ENCODE results near the gene SIDT2.
"Not testable (repeated sequence)": the region's sequence is repeated elsewhere in the genome, so short reads cannot be mapped to it uniquely, and the experiment has no call there.

SIDT2 gene

DNA sequence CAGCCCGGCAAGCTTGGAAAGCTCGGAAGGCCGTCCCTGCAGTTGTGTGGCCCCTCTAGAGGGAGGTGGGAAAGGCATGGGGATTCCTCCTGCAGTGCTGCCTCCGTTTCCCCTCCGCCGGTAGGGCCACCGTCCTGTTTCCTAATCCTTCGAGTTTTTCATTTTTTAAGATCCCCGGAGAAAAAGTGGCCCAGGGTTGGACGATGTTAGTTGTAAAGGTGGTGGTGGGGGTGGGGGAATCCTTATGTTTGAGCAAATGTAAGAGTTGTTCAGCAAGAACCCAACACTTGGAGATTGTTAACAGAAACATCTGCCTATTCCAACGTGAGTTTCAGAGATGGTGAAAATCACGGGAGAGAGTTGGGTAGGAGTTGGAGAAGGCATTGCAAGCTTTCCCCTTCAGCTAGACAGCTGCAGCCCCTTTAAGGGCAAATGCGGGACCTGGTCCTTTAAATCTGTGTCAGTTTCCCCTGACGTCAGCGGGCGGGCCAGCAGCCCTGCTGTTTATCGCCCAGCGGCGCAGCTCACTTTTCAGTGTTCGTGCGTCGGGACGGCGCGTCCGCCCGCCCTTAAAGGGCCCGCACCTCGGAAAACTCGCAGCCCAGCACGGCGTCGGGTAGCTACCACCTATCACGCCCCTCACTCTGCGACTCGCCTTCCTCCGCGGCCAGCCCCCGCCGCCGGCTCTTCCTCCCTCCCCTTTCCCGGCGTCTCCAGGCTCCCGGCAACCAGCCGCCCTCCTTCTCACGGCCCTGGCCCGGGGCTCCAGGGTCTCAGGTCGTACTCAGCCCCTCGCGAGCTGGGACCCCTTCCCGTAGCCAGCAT is at the start of gene SIDT2:
Gene SIDT2 (plus strand): TSS at position 534 of the 825 bp plus-strand sequence. CDS start 521 bp downstream, outside the sequence.
- DNase-seq (ENCODE audit: low spot score) = peak; percentile 92

DNA sequence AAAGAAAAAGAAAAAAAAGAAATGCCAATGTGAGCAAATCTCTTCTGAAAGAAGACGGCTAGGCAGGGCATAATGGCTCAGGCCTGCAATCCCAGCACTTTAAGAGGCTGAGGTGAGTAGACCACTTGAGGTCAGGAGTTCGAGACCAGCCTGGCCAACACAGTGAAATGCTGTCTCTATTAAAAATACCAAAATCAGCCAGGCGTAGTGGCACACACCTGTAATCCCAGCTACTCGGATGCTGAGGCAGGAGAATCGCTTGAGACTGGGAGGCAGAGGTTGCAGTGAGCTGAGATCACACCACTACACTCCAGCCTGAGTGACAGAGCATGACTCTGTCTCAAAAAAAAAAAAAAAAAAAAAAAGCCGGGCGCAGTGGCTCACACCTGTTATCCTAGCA is 48.1 kb upstream of the SIDT2 start:
- not testable (repeated sequence) for DNase-seq (ENCODE audit: low spot score)

DNA sequence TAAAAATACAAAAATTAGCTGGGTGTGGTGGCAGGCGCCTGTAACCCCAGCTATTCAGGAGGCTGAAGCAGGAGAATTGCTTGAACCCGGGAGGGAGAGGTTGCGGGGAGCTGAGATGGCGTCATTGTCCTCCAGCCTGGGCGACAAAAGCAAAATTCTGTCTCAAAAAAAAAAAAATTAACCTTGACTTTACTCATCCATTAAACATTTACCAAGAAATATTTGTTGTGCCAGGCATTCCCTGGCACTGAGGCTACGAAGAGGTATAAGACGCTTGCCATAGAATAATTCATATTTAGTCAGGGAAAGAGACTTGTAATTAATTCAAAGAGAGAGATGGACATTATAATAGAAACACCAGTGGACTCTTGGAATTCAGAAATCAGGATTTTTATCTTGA is 47.7 kb upstream of the SIDT2 start:
- no peak for DNase-seq (ENCODE audit: low spot score)

DNA sequence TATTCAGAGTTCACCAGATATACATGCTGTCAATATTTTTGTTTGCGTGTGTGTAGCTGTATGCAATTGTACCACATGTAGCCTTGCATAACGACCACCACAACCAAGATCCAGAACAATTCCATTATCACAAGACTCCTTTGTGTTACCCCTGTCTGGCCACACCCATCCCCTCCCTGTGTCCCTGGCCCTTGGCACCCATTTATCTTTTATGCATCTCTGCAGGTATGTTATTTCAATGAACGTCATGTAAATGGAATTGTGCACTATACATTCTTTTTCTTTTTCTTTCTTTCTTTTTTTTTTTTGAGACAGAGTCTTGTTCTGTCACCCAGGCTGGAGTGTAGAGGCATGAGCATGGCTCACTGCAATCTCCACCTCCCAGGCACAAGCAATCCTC is 44.1 kb upstream of the SIDT2 start:
- no peak for DNase-seq (ENCODE audit: low spot score)

DNA sequence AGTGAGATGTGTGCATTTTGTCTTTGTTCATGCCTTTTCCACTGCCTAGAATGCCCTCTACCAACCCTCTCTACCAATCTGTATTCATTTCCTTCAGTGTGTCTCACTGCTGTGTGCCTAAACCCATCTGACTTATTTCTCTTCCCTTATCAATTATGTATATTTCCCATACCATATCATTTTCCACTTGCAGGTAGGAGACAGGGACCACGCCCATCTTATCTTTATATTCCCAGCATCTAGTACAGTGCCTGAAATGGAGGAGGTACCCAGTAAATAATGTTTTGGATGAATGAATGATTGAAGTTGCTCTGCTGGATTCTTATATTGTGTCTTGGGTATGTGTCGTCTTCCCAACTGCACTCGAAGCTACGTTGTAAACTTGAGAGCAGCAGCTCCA is 43.6 kb upstream of the SIDT2 start:
- DNase-seq (ENCODE audit: low spot score) = not testable (repeated sequence)

DNA sequence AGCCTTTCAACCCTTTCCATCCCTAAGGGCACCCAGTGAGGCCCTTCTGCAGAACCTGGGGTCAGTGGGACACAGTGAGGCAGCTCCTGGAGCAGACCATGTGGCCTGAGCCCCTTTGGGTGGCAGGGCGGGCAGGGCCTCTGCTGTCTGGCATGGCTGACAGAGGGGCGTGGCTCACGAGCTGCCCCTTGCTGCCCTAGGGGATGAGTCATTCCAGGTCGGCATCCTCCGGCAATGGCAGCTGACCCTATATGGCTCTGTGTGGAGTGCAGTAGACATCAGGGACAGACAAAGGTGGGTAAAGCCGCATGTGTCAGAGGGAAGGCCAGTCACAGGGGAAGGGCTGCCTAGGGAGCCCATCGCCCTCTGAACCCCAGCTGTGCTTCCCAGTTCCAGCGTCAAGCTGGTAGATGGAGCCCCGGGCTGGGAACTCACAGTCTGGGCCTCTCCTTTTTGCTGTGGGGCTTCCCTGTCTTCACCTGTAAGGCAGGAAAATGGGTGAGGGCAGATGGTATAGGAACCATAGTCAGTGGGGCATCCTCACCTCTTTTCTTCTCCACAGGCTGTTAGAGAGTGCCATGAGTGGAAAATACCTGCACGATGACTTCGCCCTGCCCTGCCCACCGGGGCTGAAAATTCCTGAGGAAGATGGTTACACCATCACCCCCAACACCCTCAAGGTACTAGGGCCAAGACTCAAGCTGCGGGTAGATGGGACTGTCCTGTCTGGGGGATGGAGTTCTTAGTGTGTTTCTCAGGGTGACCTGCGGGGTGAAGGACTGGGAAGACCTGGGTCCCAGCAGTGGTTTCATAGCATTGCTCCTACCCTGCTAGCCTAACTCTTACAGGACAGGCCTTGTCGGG is 41.1 kb upstream of the SIDT2 start:
- not testable (repeated sequence) for DNase-seq (ENCODE audit: low spot score)

DNA sequence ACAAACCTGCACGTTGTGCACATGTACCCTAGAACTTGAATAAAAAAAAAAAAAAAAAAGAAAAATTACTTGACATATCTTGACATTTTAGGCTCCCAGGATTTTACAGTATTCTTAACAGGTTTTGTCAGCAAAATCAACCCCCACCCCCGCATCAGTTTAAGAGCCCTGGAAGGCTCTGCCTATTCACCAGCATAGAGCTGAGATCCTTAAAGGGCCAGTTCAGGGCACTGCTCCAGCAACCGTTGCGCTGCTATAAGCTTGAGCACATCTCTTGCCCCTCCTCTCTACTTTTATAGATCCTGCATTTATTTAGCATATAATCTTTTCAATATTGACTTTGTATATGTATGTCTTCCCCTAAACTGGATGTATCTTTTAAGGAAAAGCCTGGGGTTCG is 35.2 kb upstream of the SIDT2 start:
- peak; percentile 54 for DNase-seq (ENCODE audit: low spot score)

DNA sequence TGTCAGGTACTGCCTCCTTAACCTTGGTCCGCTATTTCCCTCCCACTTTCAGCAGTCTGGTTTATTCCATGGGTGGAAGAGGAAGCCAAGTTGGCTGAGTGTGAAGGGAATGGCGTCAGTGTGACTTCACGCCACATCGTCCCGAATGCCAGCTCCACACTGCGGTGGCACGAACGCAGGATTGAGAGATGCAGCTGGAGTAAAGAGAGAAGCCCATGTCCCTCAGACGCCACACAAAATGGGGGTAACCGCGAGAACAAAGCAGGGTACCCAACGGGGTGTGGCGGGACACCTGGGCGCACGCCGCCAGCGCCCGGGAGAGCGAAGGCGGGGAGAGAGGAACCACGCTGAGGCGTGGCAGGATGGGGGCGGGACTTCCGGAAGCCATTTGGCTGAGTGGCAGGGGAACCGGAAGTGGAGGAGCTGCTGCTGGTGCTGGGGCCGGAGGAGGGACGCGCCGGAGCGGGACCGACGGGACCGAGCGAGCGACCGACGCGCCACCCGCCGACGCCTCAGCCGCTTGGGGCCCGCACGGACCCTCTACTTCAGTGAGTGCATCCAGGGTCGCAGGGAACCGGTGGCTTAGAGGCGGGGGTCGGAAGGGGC is 34.6 kb upstream of the SIDT2 start, which contains the start of gene PAFAH1B2:
Gene PAFAH1B2 (plus strand): TSS at position 417 of the 606 bp plus-strand sequence. CDS start 8,161 bp downstream, outside the sequence.
- DNase-seq (ENCODE audit: low spot score) = peak; percentile 94

DNA sequence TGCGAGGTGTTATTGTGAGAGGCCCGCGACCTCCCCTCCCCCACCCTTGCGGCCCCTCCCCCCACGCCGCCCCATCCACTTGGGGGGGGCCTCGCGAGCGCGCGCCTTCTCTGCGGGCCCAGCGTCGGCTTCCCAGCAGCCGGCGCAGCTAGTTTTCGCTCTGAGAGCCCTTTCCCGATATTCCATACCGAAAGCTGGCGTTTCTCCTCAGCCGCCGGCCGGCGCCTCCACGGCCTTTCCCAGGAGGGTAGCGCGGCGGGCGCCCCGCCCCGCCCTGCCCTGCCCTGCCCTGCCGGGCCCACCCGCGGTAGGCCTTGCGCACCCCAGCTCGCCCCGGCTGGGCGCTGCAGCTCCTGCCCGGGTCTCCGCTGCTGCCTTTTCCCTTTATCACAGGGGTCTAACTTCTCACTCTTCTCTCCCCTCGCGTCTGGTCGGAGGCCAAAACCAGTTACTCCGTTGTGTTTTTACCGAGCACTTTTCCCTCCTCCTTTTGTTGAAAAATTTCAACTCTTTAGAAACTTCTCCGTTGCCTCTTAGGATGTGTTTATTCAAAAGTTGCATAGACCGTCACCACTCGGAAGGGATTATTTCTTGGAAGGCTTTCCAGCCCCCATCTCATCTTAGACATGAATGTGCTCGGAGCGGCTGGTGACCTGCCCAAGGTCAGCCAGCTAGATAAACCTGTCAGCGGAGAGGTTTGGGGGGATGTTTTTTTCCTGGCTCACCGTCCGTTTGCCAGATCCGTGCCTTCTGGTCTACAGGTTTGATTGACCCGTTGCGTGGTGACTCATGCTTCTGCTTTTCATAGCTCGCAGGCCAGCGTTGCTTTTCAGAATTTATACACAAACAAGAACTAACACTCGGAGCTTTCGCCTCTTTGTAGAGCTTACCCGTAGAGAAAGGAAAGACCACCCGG is 33.8 kb upstream of the SIDT2 start:
- DNase-seq (ENCODE audit: low spot score) = peak; percentile 56

DNA sequence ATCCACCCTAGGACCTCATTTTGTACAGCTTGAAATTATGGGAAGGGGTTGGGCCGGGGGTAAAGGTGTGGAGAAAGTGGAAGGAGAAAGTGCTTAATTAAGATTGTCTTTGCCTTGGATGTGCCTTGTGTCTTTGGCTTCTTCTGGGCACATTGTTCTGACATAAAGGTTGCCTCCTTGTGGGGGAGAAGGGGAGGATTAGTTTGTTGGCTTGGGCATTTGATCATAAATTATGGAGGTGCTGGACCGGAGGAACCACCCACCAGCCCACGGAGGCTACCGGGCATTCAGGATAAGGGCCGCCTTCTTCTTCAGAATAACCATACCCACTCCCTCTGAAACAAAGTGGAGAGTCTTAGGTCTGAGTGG is 33.2 kb upstream of the SIDT2 start:
- DNase-seq (ENCODE audit: low spot score) = peak; percentile 34

DNA sequence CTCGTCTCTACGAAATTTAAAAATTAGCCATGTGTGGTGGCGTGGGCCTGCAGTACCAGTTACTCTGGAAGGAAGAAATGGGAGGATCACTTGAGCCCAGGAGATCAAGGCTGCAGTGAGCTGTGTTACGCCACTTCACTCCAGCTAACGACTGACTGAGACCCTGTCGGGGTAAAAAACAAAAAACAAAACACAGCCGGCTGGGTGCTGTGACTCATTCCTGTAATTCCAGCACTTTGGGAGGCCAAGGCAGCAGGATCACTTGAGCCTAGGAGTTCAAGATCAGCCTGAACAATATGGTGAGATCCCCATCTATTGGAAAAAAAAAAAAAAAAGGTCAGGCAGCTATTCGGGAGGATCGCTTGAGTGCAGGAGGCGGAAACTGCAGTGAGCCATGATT is 32.0 kb upstream of the SIDT2 start:
- no peak for DNase-seq (ENCODE audit: low spot score)

DNA sequence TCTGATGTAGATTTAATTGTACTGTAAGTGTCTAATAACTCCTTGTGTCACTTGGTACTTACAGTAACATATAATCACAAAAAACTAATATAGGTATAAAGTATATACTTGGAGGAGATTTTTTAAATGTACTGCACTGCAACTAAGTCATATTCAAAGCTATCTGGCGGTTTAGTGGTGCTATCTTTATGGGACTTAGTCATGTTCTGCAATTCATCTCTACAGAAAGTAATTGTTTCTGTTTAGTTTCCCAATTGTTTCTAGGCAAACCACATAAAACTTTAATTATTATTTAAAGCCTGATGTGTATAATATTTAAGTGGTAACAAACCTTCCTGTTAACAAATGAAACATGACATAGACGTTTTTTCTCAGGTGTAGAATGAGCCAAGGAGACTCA is 26.5 kb upstream of the SIDT2 start:
- no peak for DNase-seq (ENCODE audit: low spot score)

DNA sequence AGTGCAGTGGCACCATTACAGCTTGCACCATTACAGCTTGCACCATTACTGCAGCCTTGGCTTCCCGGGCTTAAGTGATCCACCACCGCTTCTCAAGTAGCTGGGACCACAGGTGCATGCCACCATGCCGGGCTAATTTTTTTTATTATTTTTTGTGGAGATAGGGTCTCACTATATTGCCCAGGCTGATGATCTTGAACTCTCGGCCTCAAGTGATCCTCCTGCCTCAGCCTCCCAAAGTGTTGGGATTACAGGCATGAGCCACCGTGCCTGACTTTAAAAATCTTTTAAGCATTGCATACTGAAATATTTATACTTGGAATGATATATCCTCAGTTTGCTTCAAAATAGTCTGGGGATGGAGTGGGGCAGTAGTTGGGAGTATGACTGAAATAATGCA is 24.1 kb upstream of the SIDT2 start:
- DNase-seq (ENCODE audit: low spot score) = no peak

DNA sequence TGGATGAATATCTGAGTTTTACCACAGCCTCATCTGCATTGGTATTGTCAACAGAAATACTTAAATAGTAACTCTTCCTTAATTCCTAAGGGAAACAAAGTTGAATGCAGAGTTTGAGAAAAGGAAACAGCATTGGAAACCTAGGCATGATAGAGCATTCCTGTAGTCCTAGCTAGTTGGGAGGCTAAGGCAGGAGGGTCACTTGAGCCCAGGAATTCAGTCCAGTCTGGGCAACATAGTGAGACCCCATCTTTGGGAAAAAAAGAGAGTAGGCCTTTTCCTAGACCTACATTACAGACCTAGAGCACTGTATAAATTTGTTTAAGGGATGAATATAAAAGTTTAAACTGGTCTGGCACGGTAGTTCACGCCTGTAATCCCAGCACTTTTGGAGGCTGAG is 21.0 kb upstream of the SIDT2 start:
- DNase-seq (ENCODE audit: low spot score) = no peak

DNA sequence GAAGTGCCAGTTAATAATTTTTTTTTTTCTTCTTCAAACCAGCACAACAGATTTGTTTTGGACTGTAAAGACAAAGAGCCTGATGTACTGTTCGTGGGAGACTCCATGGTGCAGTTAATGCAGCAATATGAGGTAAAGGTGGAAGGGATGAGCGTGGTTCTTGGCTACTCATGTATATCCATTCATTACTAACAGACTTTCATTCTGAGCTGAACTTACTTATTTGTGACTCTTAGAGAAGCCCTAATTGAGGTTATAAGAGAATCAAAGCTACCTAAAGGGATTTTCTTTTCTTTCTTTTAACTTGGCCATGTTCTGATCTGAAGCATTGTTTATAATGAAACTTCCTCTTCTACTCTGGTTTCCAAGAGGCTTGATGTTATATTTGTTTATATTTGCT is 18.7 kb upstream of the SIDT2 start:
- DNase-seq (ENCODE audit: low spot score) = no peak

DNA sequence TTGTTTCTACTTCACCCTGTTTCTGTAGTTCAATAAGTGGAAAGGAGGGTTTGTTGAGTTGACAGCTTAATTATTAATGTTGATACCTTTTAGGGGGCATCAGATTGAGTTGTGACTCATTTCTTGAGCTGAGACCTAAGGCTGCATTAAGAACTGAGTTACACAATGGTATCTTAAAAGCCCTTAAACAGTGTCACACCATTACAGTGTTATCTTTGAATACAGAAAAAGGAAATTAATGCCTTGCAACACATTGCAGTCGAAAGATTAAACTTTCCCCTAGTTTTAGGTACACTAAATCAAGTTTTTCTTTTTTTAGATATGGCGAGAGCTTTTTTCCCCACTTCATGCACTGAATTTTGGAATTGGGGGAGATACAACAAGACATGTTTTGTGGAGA is 17.7 kb upstream of the SIDT2 start:
- DNase-seq (ENCODE audit: low spot score) = no peak

DNA sequence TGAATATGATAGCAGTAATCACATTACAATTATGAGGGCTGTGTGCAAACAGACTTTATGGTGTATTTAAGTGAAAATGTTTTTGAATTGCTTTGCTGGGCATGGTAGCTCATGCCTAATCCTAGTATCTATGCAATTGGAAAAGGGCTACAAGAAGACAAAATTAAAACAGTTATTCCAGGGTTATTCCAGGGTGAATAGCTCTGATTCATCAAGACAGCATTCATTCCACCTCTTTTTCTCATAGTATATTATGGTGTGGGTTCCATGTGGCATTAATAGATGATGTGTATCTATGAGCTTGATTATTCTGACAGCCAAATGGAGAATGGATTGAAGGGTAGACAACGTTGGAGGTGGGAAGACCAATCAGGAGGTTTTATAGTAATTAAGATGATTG is 12.1 kb upstream of the SIDT2 start:
- no peak for DNase-seq (ENCODE audit: low spot score)

DNA sequence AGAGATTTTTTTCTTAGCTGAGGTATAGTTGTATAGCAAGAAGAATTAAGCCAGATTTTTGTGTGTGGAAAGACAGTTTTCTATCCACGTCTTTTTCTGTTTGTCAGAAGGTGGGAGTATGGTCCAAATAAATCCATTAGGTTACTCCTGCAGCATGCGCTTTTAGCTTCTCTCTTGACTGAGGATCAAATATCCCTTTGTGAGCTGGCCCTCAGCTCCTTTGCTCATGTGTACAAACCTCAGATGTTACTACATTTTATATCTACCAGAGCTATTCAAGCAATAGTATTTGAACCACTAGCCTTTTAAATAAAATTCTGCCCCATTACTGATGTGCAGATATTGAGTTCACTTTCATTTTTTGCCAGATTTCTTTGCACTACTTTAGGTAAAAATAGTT is 8.8 kb upstream of the SIDT2 start:
- no peak for DNase-seq (ENCODE audit: low spot score)

DNA sequence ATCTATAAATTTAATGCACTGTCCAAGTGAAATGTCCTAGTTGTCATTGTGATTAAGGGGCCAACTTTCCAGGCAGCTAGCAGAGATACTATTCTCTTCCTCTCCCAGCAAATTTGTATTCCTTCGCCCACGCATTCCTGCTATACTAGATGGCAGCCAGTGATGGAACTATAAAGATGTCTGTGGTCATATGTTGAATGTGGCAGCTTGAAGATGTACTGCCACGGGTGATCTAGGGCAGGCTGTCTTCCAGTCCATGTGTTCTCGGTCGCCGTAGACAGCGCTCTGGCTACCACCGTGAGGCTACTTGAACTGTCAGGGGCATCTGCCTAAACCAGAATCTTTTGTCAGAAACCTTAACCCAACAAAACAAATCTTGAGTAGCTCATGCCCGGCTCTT is 8.3 kb upstream of the SIDT2 start:
- DNase-seq (ENCODE audit: low spot score) = no peak

DNA sequence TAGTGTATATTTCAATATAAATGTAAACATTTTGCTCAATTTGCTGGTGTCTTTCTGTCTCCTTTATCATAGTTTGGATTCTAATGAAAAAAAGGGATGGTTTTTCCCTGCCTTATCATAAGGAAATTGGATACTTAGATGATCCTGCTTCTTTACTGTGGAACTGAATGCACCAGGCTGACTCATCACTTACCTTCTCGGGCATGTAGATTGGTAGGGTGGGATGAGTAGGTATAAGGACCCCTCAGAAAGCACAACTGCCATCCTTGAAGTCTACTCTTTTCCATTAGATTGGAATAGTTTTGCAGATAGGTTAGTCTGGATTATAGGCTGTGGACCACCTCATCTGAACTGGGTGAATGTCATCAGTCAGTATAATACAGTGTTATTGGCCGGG is 7.5 kb upstream of the SIDT2 start:
- DNase-seq (ENCODE audit: low spot score) = no peak

DNA sequence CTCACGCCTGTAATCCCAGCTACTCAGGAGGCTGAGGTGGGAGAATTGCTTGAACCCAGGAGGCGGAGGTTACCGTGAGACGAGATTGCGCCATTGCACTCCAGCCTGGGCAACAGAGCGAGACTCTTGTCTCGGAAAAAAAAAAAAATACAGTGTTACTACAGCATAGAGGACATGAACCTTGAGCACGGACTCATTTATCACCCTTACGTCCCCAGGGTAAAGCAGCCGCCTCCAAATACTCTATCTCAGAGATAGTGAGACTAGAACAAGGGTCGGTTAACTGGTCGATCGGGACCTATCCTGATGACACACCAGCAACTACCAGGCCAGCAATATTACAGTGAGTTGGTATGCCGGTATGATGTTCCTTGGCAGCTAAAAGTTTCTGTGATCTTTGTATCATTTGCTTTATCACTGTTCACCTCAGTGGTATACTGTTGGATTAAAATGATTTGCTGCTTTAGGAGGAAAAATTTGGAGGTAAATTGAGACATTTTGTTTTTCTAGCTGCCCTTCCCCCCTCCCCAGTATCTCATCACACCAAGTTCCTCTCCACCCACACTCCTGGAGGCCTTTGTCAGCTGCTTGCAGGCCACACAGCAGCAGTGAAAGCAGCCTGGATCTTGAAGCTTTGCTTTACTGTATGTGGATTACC is 7.0 kb upstream of the SIDT2 start:
- DNase-seq (ENCODE audit: low spot score) = no peak
